Measurements from ENCODE around the gene ACOT12.

Gene ACOT12

DNA sequence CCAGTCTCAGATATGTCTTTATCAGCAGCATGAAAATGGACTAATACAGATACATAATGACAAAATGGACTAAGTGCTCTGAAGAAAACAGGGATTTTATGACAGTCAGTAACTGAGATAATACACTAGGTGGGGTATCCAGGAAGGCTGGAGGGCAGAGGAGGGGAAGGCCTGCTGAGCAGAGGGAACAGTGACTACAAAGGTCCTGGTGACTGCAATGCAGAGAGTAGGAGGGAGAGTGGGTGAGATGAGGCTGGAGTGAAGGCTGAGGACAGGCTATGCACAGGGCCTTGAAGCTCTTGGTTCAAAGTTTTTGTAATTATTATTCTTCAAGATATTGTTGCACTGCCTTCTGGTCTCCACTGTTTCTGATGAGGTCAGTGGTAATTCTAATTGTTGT lies 4.9 kb downstream of the ACOT12 start:
- H3K27me3 ChIP-seq (ENCODE audit: insufficient read depth, low read length) = no peaks in the 10 kb centered on the region
- H3K4me1 ChIP-seq (ENCODE audit: insufficient read depth, low read length) = peaks cover 2% of the 10 kb centered on the region
- H3K4me3 ChIP-seq (ENCODE audit: low read length) = no peak overlapping the region
- no peaks in the 10 kb centered on the region for H3K9me3 ChIP-seq (ENCODE audit: low read length)
- no peak overlapping the region for H2AFZ ChIP-seq (ENCODE audit: low read depth, low read length)
- H3K36me3 ChIP-seq (ENCODE audit: insufficient read depth, low read length) = no peaks in the 10 kb centered on the region

DNA sequence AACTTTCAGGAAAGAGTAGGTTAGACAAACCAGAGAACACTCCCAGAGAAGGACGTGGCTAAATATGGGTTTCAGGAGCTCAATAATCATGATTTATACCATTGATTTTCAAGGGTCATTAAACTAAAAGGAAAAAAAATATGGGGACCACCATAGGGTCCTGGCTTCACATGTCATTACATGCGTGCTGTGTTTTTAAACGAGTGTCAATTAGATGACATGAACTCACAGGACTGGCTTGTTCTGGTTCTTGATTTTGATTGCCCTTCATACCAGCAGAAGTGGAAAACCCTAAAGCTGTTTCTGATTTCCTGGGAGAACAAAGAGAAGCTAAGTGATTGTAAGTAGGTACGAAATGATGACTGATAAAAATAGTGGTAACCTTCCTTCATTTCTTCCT lies 5.8 kb downstream of the ACOT12 start:
- no peaks in the 10 kb centered on the region for H3K27me3 ChIP-seq (ENCODE audit: insufficient read depth, low read length)
- no peaks in the 10 kb centered on the region for H3K36me3 ChIP-seq (ENCODE audit: insufficient read depth, low read length)
- no peak overlapping the region for H3K4me3 ChIP-seq (ENCODE audit: low read length)
- H3K4me1 ChIP-seq (ENCODE audit: insufficient read depth, low read length) = peaks cover 2% of the 10 kb centered on the region
- no peaks in the 10 kb centered on the region for H3K9me3 ChIP-seq (ENCODE audit: low read length)
- no peak overlapping the region for H2AFZ ChIP-seq (ENCODE audit: low read depth, low read length)

DNA sequence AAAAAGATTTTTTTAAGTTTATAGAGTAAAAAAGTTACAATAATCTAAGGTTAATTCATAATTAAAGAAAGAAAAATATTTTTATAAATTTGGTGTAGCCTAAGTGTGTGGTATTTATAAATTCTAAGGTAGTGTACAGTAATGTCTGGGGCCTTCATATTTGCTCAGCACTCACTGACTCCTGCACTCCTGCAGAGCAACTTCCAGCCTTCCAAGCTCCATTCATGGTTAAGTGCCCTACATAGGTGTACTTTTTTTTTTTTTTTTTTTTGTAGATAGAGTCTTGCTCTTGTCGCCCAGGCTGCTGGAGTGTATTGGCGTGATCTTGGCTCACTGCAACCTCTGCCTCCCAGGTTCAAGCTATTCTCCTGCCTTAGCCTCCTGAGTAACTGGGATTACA lies 10.1 kb downstream of the ACOT12 start:
- Histone ChIP-seq H3K27me3 (ENCODE audit: insufficient read depth, low read length) (no peaks in the 10 kb centered on the region), H3K36me3 (ENCODE audit: insufficient read depth, low read length) (no peaks in the 10 kb centered on the region), H2AFZ (ENCODE audit: low read depth, low read length) (no peak overlapping the region), H3K4me3 (ENCODE audit: low read length) (no peak overlapping the region), H3K9me3 (ENCODE audit: low read length) (no peaks in the 10 kb centered on the region), H3K4me1 (ENCODE audit: insufficient read depth, low read length) (no peaks in the 10 kb centered on the region)

- Histone ChIP-seq H3K4me3 (ENCODE audit: low read length) (no peak overlapping the region), H3K4me1 (ENCODE audit: insufficient read depth, low read length) (no peaks in the 10 kb centered on the region), H3K9me3 (ENCODE audit: low read length) (no peaks in the 10 kb centered on the region), H3K27me3 (ENCODE audit: insufficient read depth, low read length) (no peaks in the 10 kb centered on the region), H2AFZ (ENCODE audit: low read depth, low read length) (no peak overlapping the region), H3K36me3 (ENCODE audit: insufficient read depth, low read length) (no peaks in the 10 kb centered on the region)
These were observed 22.5 kb downstream of the ACOT12 start for GRCh38 chr5:81371354-81371876.

DNA sequence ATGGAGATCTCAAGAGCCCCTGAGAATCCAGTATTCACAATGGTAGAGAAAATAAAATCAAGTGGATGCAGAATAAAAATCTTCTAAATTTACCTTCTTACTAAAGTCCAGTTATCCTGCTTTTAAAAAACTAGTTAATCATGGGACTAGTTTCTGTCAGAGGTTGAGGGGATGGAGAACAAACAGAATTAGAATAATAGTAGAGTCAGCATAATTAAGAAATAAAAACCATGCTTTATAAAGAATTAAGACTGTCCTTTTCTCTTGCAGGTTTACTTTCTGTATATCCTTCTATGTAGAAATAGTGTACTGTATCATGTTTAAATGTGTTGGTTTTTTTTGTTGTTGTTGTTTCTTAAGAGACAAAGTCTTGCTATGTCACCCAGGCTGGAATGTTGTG lies 23.0 kb downstream of the ACOT12 start:
- Histone ChIP-seq H3K36me3 (ENCODE audit: insufficient read depth, low read length) (no peaks in the 10 kb centered on the region), H2AFZ (ENCODE audit: low read depth, low read length) (no peak overlapping the region), H3K4me3 (ENCODE audit: low read length) (no peak overlapping the region), H3K9me3 (ENCODE audit: low read length) (no peaks in the 10 kb centered on the region), H3K4me1 (ENCODE audit: insufficient read depth, low read length) (no peaks in the 10 kb centered on the region), H3K27me3 (ENCODE audit: insufficient read depth, low read length) (no peaks in the 10 kb centered on the region)

DNA sequence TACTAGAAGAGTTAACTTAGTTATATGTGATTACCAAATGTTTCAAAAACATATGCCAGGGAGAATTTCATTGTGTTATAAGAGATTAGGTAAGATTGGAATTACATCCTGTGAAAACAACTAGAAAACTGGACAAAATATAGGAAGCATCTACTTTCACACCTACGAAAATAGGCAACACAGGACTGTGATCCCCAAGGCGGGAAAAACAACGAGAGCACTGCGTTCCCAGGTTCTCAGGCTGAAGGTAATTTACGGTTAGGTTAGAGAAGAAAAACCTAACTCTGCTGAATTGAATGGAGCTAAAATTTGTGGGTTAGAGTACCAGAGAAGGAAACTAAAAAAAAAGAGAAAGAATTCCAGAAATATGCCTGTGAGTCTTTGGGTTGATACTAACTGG lies 28.4 kb downstream of the ACOT12 start:
- Histone ChIP-seq H3K27me3 (ENCODE audit: insufficient read depth, low read length) (no peaks in the 10 kb centered on the region), H3K9me3 (ENCODE audit: low read length) (no peaks in the 10 kb centered on the region), H3K4me3 (ENCODE audit: low read length) (no peak overlapping the region), H2AFZ (ENCODE audit: low read depth, low read length) (no peak overlapping the region), H3K4me1 (ENCODE audit: insufficient read depth, low read length) (no peaks in the 10 kb centered on the region), H3K36me3 (ENCODE audit: insufficient read depth, low read length) (no peaks in the 10 kb centered on the region)

- H3K27me3 ChIP-seq (ENCODE audit: insufficient read depth, low read length) = no peaks in the 10 kb centered on the region
- no peaks in the 10 kb centered on the region for H3K9me3 ChIP-seq (ENCODE audit: low read length)
- peaks cover 7% of the 10 kb centered on the region for H3K4me1 ChIP-seq (ENCODE audit: insufficient read depth, low read length)
- H2AFZ ChIP-seq (ENCODE audit: low read depth, low read length) = no peak overlapping the region
- no peaks in the 10 kb centered on the region for H3K36me3 ChIP-seq (ENCODE audit: insufficient read depth, low read length)
- no peak overlapping the region for H3K4me3 ChIP-seq (ENCODE audit: low read length)
These were observed 30.7 kb downstream of the ACOT12 start for GRCh38 chr5:81363093-81363871.

- Histone ChIP-seq H3K9me3 (ENCODE audit: low read length) (no peaks in the 10 kb centered on the region), H3K36me3 (ENCODE audit: insufficient read depth, low read length) (no peaks in the 10 kb centered on the region), H3K27me3 (ENCODE audit: insufficient read depth, low read length) (no peaks in the 10 kb centered on the region)
These were observed 32.3 kb downstream of the ACOT12 start for GRCh38 chr5:81361600-81361999.

DNA sequence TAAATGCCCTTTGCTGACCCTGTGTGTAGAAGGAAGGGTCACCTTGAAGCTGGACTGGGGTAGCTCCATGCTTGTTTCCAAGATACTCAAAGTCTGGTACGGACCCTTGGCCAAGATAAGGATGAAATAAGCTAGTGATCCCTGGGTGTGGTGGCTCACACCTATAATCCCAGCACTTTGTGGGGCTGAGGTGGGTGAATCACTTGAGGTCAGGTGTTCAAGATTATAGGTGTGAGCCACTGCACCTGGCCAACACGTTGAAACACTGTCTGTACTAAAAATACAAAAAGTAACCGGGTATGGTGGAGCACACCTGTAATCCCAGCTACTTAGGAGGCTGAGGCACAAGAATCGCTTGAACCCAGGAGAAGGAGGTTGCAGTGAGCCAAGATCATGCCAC lies 33.3 kb downstream of the ACOT12 start:
- H3K9me3 ChIP-seq (ENCODE audit: low read length) = no peaks in the 10 kb centered on the region
- no peak overlapping the region for H3K4me3 ChIP-seq (ENCODE audit: low read length)
- peaks cover 7% of the 10 kb centered on the region for H3K4me1 ChIP-seq (ENCODE audit: insufficient read depth, low read length)
- H3K36me3 ChIP-seq (ENCODE audit: insufficient read depth, low read length) = no peaks in the 10 kb centered on the region
- no peaks in the 10 kb centered on the region for H3K27me3 ChIP-seq (ENCODE audit: insufficient read depth, low read length)
- H2AFZ ChIP-seq (ENCODE audit: low read depth, low read length) = no peak overlapping the region

More at GRCh38 chr5:81361600-81361999, 32.3 kb downstream of the ACOT12 start:
- peaks cover 7% of the 10 kb centered on the region for H3K4me1 ChIP-seq (ENCODE audit: insufficient read depth, low read length)
- no peak overlapping the region for H2AFZ ChIP-seq (ENCODE audit: low read depth, low read length)
- H3K4me3 ChIP-seq (ENCODE audit: low read length) = no peak overlapping the region

- H3K4me1 ChIP-seq (ENCODE audit: insufficient read depth, low read length) = peaks cover 7% of the 10 kb centered on the region
- no peaks in the 10 kb centered on the region for H3K9me3 ChIP-seq (ENCODE audit: low read length)
- no peaks in the 10 kb centered on the region for H3K36me3 ChIP-seq (ENCODE audit: insufficient read depth, low read length)
- no peak overlapping the region for H2AFZ ChIP-seq (ENCODE audit: low read depth, low read length)
- H3K27me3 ChIP-seq (ENCODE audit: insufficient read depth, low read length) = no peaks in the 10 kb centered on the region
- no peak overlapping the region for H3K4me3 ChIP-seq (ENCODE audit: low read length)
These were observed 34.1 kb downstream of the ACOT12 start for GRCh38 chr5:81359881-81360280.

DNA sequence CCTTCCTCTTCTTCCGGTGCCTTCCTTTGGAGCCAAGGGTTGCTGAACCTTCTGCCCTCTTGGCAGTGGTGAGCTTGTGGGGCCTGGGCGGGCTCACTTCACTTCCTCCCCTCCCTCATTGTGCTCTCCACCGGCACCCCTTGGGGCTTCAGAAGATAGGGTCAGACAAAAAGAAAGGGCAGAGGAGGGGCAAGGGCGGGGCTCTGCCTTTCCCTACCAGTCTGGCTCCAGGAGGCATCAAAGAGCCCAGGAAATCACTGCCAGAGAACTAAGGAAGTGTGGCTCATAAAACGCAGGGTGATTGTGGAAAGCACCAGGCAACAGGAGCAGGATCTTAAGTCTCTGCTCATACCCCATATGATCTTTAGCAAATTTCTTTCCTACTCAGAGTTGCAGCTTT lies 34.8 kb downstream of the ACOT12 start:
- no peaks in the 10 kb centered on the region for H3K9me3 ChIP-seq (ENCODE audit: low read length)
- peak overlapping the region; percentile 34 for H2AFZ ChIP-seq (ENCODE audit: low read depth, low read length)
- H3K27me3 ChIP-seq (ENCODE audit: insufficient read depth, low read length) = no peaks in the 10 kb centered on the region

GRCh38 chr5:81355291-81356251 lies 38.4 kb downstream of the ACOT12 start:
- Histone ChIP-seq H3K9me3 (ENCODE audit: low read length) (no peaks in the 10 kb centered on the region), H3K4me1 (ENCODE audit: insufficient read depth, low read length) (peaks cover 7% of the 10 kb centered on the region), H3K4me3 (ENCODE audit: low read length) (no peak overlapping the region), H3K27me3 (ENCODE audit: insufficient read depth, low read length) (no peaks in the 10 kb centered on the region), H2AFZ (ENCODE audit: low read depth, low read length) (no peak overlapping the region), H3K36me3 (ENCODE audit: insufficient read depth, low read length) (no peaks in the 10 kb centered on the region)

More for the DNA sequence above, 34.8 kb downstream of the ACOT12 start:
- Histone ChIP-seq H3K4me1 (ENCODE audit: insufficient read depth, low read length) (peaks cover 7% of the 10 kb centered on the region), H3K4me3 (ENCODE audit: low read length) (no peak overlapping the region), H3K36me3 (ENCODE audit: insufficient read depth, low read length) (no peaks in the 10 kb centered on the region)

DNA sequence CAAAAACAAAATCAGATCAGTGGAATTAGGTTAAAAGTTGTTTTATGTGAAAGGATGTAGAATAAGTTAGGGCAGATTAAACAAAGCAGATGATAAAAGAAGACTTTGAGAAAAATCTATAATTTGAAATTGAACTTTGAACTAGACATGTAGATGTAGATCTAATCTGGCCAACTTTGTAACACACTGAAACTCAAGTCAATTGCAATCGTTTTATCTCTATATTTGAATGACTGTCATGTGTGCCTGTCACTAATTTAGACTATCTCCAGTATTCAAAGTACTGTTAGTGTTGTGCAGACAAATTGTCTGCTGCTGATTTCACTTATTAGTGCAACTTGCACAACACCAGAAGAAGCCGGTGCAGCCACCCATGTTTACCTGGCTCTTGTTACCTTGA lies 39.8 kb downstream of the ACOT12 start:
- no peak overlapping the region for H2AFZ ChIP-seq (ENCODE audit: low read depth, low read length)
- H3K27me3 ChIP-seq (ENCODE audit: insufficient read depth, low read length) = no peaks in the 10 kb centered on the region
- no peak overlapping the region for H3K4me3 ChIP-seq (ENCODE audit: low read length)
- no peaks in the 10 kb centered on the region for H3K36me3 ChIP-seq (ENCODE audit: insufficient read depth, low read length)
- peaks cover 3% of the 10 kb centered on the region for H3K4me1 ChIP-seq (ENCODE audit: insufficient read depth, low read length)
- H3K9me3 ChIP-seq (ENCODE audit: low read length) = no peaks in the 10 kb centered on the region
